ENCODE measurements around the gene SYT11. TPM values are rescaled to one million over a fixed set of nuclear protein-coding genes. Genes with fewer than 3 reads are reported as not detected.

SYT11 gene
- total RNA-seq, 1 donor from 2014 or later, result 4.9 TPM

DNA sequence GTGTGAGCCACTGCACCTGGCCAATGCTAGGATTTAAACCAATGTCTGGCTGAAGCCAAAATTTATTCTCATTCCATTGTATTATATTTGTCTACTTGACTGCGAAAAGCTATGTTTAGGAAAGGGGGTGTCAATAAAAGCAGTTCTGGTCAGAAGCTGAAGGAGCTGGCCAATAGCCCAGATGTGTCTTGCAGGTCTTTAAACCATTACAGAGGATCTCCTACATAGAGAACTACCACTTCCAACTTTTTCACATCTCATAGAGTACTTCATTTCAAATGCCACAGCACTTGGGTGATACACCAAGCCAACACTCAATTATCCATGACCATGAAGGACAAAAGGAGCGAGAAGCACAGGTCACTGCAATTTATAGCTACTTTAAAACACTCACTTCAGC lies 2.5 kb downstream of the SYT11 start:
- H3K4me1 Mint-ChIP-seq (ENCODE audit: low read depth), result peaks cover 20% of the 10 kb centered on the region
- DNase-seq (ENCODE audit: low spot score), result no peak
- H3K36me3 Mint-ChIP-seq (ENCODE audit: low read depth), result no peaks in the 10 kb centered on the region
- H3K4me3 Mint-ChIP-seq (ENCODE audit: unreplicated experiment), result no peak overlapping the region
- H3K27ac Mint-ChIP-seq (ENCODE audit: unreplicated experiment), result no peak overlapping the region
- TF ChIP-seq, protein P1, sequence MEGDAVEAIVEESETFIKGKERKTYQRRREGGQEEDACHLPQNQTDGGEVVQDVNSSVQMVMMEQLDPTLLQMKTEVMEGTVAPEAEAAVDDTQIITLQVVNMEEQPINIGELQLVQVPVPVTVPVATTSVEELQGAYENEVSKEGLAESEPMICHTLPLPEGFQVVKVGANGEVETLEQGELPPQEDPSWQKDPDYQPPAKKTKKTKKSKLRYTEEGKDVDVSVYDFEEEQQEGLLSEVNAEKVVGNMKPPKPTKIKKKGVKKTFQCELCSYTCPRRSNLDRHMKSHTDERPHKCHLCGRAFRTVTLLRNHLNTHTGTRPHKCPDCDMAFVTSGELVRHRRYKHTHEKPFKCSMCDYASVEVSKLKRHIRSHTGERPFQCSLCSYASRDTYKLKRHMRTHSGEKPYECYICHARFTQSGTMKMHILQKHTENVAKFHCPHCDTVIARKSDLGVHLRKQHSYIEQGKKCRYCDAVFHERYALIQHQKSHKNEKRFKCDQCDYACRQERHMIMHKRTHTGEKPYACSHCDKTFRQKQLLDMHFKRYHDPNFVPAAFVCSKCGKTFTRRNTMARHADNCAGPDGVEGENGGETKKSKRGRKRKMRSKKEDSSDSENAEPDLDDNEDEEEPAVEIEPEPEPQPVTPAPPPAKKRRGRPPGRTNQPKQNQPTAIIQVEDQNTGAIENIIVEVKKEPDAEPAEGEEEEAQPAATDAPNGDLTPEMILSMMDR (IDR thresholded peaks at IDR 0.05), result no peak
- H3K27me3 Mint-ChIP-seq (ENCODE audit: low read depth), result peaks cover 3% of the 10 kb centered on the region
- no peaks in the 10 kb centered on the region for H3K9me3 Mint-ChIP-seq (ENCODE audit: low read depth)

GRCh38 chr1:155864393-155864792 lies 5.0 kb downstream of the SYT11 start:
- Mint-ChIP-seq H3K9me3 (ENCODE audit: low read depth) (no peaks in the 10 kb centered on the region), H3K27ac (ENCODE audit: unreplicated experiment) (no peak overlapping the region), H3K36me3 (ENCODE audit: low read depth) (no peaks in the 10 kb centered on the region), H3K4me3 (ENCODE audit: unreplicated experiment) (no peak overlapping the region), H3K4me1 (ENCODE audit: low read depth) (peaks cover 3% of the 10 kb centered on the region), H3K27me3 (ENCODE audit: low read depth) (peaks cover 3% of the 10 kb centered on the region)
- DNase-seq (ENCODE audit: low spot score), result no peak
- TF ChIP-seq, protein P1 (IDR thresholded peaks at IDR 0.05), result no peak

GRCh38 chr1:155867766-155868165 lies 8.4 kb downstream of the SYT11 start:
- TF ChIP-seq, protein P1 (IDR thresholded peaks at IDR 0.05), result no peak
- no peaks in the 10 kb centered on the region for H3K9me3 Mint-ChIP-seq (ENCODE audit: low read depth)
- no peaks in the 10 kb centered on the region for H3K36me3 Mint-ChIP-seq (ENCODE audit: low read depth)
- peaks cover 5% of the 10 kb centered on the region for H3K4me1 Mint-ChIP-seq (ENCODE audit: low read depth)
- H3K27me3 Mint-ChIP-seq (ENCODE audit: low read depth), result no peaks in the 10 kb centered on the region
- H3K27ac Mint-ChIP-seq (ENCODE audit: unreplicated experiment), result no peak overlapping the region
- no peak overlapping the region for H3K4me3 Mint-ChIP-seq (ENCODE audit: unreplicated experiment)
- DNase-seq (ENCODE audit: low spot score), result no peak

DNA sequence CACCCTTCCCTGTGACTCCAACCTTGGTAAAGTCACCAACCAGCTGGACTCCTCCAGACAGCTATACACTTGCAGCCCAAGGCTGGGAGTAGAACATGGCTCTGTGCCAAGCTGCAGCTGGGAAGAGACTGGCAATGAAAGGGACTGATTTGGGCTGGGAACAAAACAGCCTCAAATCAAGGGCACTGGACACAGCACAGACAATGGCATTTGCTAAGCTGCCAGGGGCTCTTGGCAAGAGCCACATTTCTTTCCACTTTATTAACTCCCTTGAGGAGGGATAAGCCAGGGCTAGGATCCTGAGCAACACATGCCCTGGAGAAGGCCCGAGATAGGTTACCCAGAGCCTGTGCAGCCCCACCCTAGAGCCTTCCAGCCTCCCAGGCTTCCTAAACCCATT lies 12.0 kb downstream of the SYT11 start:
- Mint-ChIP-seq H3K9me3 (ENCODE audit: low read depth) (no peaks in the 10 kb centered on the region), H3K27me3 (ENCODE audit: low read depth) (no peaks in the 10 kb centered on the region), H3K27ac (ENCODE audit: unreplicated experiment) (no peak overlapping the region), H3K36me3 (ENCODE audit: low read depth) (no peaks in the 10 kb centered on the region), H3K4me3 (ENCODE audit: unreplicated experiment) (no peak overlapping the region), H3K4me1 (ENCODE audit: low read depth) (peaks cover 9% of the 10 kb centered on the region)
- no peak for DNase-seq (ENCODE audit: low spot score)
- TF ChIP-seq, protein P1 (IDR thresholded peaks at IDR 0.05), result no peak

- no peak for DNase-seq (ENCODE audit: low spot score)
- no peaks in the 10 kb centered on the region for H3K27me3 Mint-ChIP-seq (ENCODE audit: low read depth)
- no peak overlapping the region for H3K4me3 Mint-ChIP-seq (ENCODE audit: unreplicated experiment)
- no peak overlapping the region for H3K27ac Mint-ChIP-seq (ENCODE audit: unreplicated experiment)
- H3K36me3 Mint-ChIP-seq (ENCODE audit: low read depth), result no peaks in the 10 kb centered on the region
- H3K9me3 Mint-ChIP-seq (ENCODE audit: low read depth), result no peaks in the 10 kb centered on the region
- TF ChIP-seq, protein P1 (IDR thresholded peaks at IDR 0.05), result no peak
- H3K4me1 Mint-ChIP-seq (ENCODE audit: low read depth), result peaks cover 9% of the 10 kb centered on the region
These were observed 13.2 kb downstream of the SYT11 start for GRCh38 chr1:155872527-155872926.
